GM23338 (cell line): Measurements from ENCODE around the gene ESRRB. TPM values are rescaled to one million over a fixed set of nuclear protein-coding genes. Genes with fewer than 3 reads are reported as not detected.

Source experiments
- ATAC-seq: fragments of 200-7000 bp; cut with Tn5 transposase; 3 replicates; pipeline ENCODE4 v1.9.1; 2020
- DNase-seq: peaks from one replicate; pipeline ENCODE4 v3.0.0-alpha.2; 2015; ENCODE audit warnings: low spot score
- H2AFZ ChIP-seq: fragments of 200-600 bp; sonication (generic); 2 replicates; pipeline ENCODE4 v1.8.0; 2016; ENCODE audit warnings: antibody characterized with exemption, mild to moderate bottlenecking, moderate library complexity
- H3F3A ChIP-seq: fragments of 200-600 bp; sonication (generic); replicated peaks from 2 replicates; pipeline ENCODE4 v1.8.0; 2017; ENCODE audit warnings: antibody characterized with exemption, mixed run types, low read depth
- H3K27ac ChIP-seq: fragments of 200-600 bp; sonication (generic); 2 replicates; pipeline ENCODE4 v1.6.1; 2016; ENCODE audit warnings: low read depth
- H3K27me3 ChIP-seq: fragments of 200-600 bp; sonication (generic); 2 replicates; pipeline ENCODE4 v1.8.0; 2016; ENCODE audit warnings: mild to moderate bottlenecking, mixed run types, moderate library complexity; ENCODE audit not compliant: insufficient read depth
- H3K36me3 ChIP-seq: fragments of 200-600 bp; sonication (generic); 2 replicates; pipeline ENCODE4 v1.8.0; 2016; ENCODE audit warnings: mild to moderate bottlenecking; ENCODE audit not compliant: insufficient read depth
- H3K4me1 ChIP-seq: fragments of 200-600 bp; sonication (generic); 2 replicates; pipeline ENCODE4 v1.8.0; 2016; ENCODE audit warnings: mild to moderate bottlenecking, moderate library complexity; ENCODE audit not compliant: insufficient read depth
- H3K4me2 ChIP-seq: fragments of 200-600 bp; sonication (generic); 2 replicates; pipeline ENCODE4 v1.7.1; 2017; ENCODE audit warnings: mixed run types
- H3K4me3 ChIP-seq: fragments of 200-600 bp; sonication (generic); 2 replicates; pipeline ENCODE4 v1.6.1; 2016; ENCODE audit warnings: mixed run types
- H3K79me2 ChIP-seq: fragments of 200-600 bp; sonication (generic); replicated peaks from 2 replicates; pipeline ENCODE4 v1.8.0; 2017; ENCODE audit warnings: mild to moderate bottlenecking; ENCODE audit not compliant: insufficient read depth
- H3K9me2 ChIP-seq: fragments of 200-600 bp; sonication (generic); 2 replicates; pipeline ENCODE4 v1.8.0; 2017; ENCODE audit not compliant: insufficient read depth
- H4K20me1 ChIP-seq: fragments of 200-600 bp; sonication (generic); replicated peaks from 2 replicates; pipeline ENCODE4 v1.8.0; 2017; ENCODE audit warnings: mild to moderate bottlenecking; ENCODE audit not compliant: insufficient read depth
- H3K27ac Mint-ChIP-seq: 2 replicates; pipeline ENCODE4 v1.8.0; 2020; ENCODE audit warnings: inconsistent platforms, mild to moderate bottlenecking, moderate library complexity, mixed read lengths
- H3K27me3 Mint-ChIP-seq: 3 replicates; pipeline ENCODE4 v1.8.0; 2022; ENCODE audit warnings: low read depth, mild to moderate bottlenecking, moderate library complexity, mixed read lengths, inconsistent platforms; ENCODE audit not compliant: insufficient read depth, poor library complexity
- H3K36me3 Mint-ChIP-seq: 3 replicates; pipeline ENCODE4 v1.8.0; 2021; ENCODE audit warnings: low read depth, mild to moderate bottlenecking, inconsistent platforms, moderate library complexity, mixed read lengths
- H3K4me1 Mint-ChIP-seq: 3 replicates; pipeline ENCODE4 v1.8.0; 2020; ENCODE audit warnings: mild to moderate bottlenecking, inconsistent platforms, mixed read lengths
- H3K4me3 Mint-ChIP-seq: 3 replicates; pipeline ENCODE4 v1.8.0; 2021; ENCODE audit warnings: moderate library complexity, mild to moderate bottlenecking, inconsistent platforms, mixed read lengths
- H3K9me3 Mint-ChIP-seq: 3 replicates; pipeline ENCODE4 v1.8.0; 2020; ENCODE audit warnings: moderate library complexity, mild to moderate bottlenecking, inconsistent platforms, mixed read lengths
- CREB1 ChIP-seq: fragments of 250-450 bp; sonication (Bioruptor Pico); IDR thresholded peaks from 2 replicates; pipeline ENCODE4 v1.5.0; 2020; ENCODE audit warnings: low read depth, mild to moderate bottlenecking, moderate library complexity
- CTCF ChIP-seq, 2 experiments: fragments of 200-600 bp in 1 of 2; sonication (generic) in 1 of 2; conservative IDR thresholded peaks; 2 replicates each; pipeline versions ENCODE4 v1.5.1 to v1.6.1; 2016 to 2017; ENCODE audit warnings: antibody characterized with exemption in 2 of 2, low read depth in 2 of 2, mild to moderate bottlenecking in 2 of 2, moderate library complexity in 1 of 2
- ETS1 ChIP-seq: IDR thresholded peaks from 2 replicates; pipeline ENCODE4 v1.6.1; 2016; ENCODE audit warnings: antibody characterized with exemption
- EZH2 ChIP-seq: fragments of 200-600 bp; sonication (generic); IDR thresholded peaks from one replicate; pipeline ENCODE4 v1.8.0; 2017; ENCODE audit warnings: antibody characterized with exemption, mild to moderate bottlenecking, low read depth; ENCODE audit not compliant: unreplicated experiment
- EZH2phosphoT487 ChIP-seq: fragments of 200-600 bp; sonication (generic); IDR thresholded peaks from one replicate; pipeline ENCODE4 v1.8.1; 2018; ENCODE audit warnings: antibody characterized with exemption; ENCODE audit not compliant: unreplicated experiment
- JUNB ChIP-seq: IDR thresholded peaks from one replicate; pipeline ENCODE4 v1.6.1; 2016; ENCODE audit warnings: antibody characterized with exemption; ENCODE audit not compliant: unreplicated experiment
- NANOG ChIP-seq: IDR thresholded peaks from 2 replicates; pipeline ENCODE4 v1.6.1; 2016; ENCODE audit warnings: antibody characterized with exemption, borderline replicate concordance
- POLR2AphosphoS5 ChIP-seq: IDR thresholded peaks from 2 replicates; pipeline ENCODE4 v1.6.1; 2016; ENCODE audit warnings: antibody characterized with exemption, low read depth
- REST ChIP-seq: IDR thresholded peaks from one replicate; pipeline ENCODE4 v1.6.1; 2018; ENCODE audit warnings: antibody characterized with exemption; ENCODE audit not compliant: unreplicated experiment
- STAT1 ChIP-seq: IDR thresholded peaks from one replicate; pipeline ENCODE4 v1.6.1; 2016; ENCODE audit warnings: antibody characterized with exemption; ENCODE audit not compliant: unreplicated experiment
- ZNF114 ChIP-seq: fragments of 250-450 bp; sonication (Bioruptor Pico); IDR thresholded peaks from 2 replicates; pipeline ENCODE4 v1.5.0; 2020; ENCODE audit warnings: mild to moderate bottlenecking, moderate library complexity
- ZNF331 ChIP-seq: fragments of 250-450 bp; sonication (Bioruptor Pico); IDR thresholded peaks from 2 replicates; pipeline ENCODE4 v1.5.0; 2020; ENCODE audit warnings: low read depth, mild to moderate bottlenecking, moderate library complexity
- ZNF462 ChIP-seq: fragments of 250-450 bp; sonication (Bioruptor Pico); IDR thresholded peaks from 2 replicates; pipeline ENCODE4 v1.5.0; 2020; ENCODE audit warnings: mild to moderate bottlenecking, moderate library complexity
- polyA plus RNA-seq: library from polyadenylated mRNA; unstranded; fragments of >200 nt; fragmentation: Nextera tagmentation; extraction: Ambion mirVana; gene quantifications from 2 replicates; pipeline ENCODE4 v1.2.1, GENCODE V29; 2016
- total RNA-seq: library from RNA; depleted of rRNA; stranded (reverse); fragments of >200 nt; shearing (Covaris generic); gene quantifications from 2 replicates; pipeline ENCODE4 v1.2.3, GENCODE V29; 2014

ESRRB gene
- total and polyA plus RNA-seq, 2 experiments from 2014 or later, result 0.31 to 0.52 TPM

- Mint-ChIP-seq H3K9me3 (no peaks in the 10 kb centered on the region), H3K36me3 (no peaks in the 10 kb centered on the region; the same call in 2 of the 3 replicates), H3K27me3 (peaks cover 12% of the 10 kb centered on the region), H3K27ac (no peak overlapping the region; the same call in 1 of the 2 replicates), H3K4me1 (peaks cover 16% of the 10 kb centered on the region), H3K4me3 (no peak overlapping the region; the same call in 2 of the 3 replicates)
- TF ChIP-seq STAT1 (no peak), CTCF (conservative IDR thresholded peaks at IDR 0.05; ENCODE audit: low read depth in 2 of 2) (no peak), NANOG (no peak), ETS1 (no peak), JUNB (no peak), ZNF462 (CRISPR knock-in tag) (no peak), REST (no peak), ZNF331 (CRISPR knock-in tag) (no peak), POLR2AphosphoS5 (no peak), CREB1 (CRISPR knock-in tag) (no peak), EZH2phosphoT487 (no peak), ZNF114 (CRISPR knock-in tag) (no peak), EZH2 (no peak)
- Histone ChIP-seq H4K20me1 (no peaks in the 10 kb centered on the region), H3K36me3 (no peaks in the 10 kb centered on the region), H3K4me1 (peaks cover 11% of the 10 kb centered on the region; the same call in 1 of the 2 replicates), H3K27me3 (no peaks in the 10 kb centered on the region), H3K79me2 (no peaks in the 10 kb centered on the region), H2AFZ (no peak overlapping the region), H3F3A (no peaks in the 10 kb centered on the region), H3K4me3 (no peak overlapping the region), H3K9me2 (no peaks in the 10 kb centered on the region), H3K4me2 (no peak overlapping the region), H3K27ac (no peak overlapping the region)
- DNase-seq (no peak), ATAC-seq (no peak)
Measured at GRCh38 chr14:76336876-76337275, 39.1 kb upstream of the ESRRB start.
